Activated CD8-positive, alpha-beta memory T cell treated with anti-CD3 and anti-CD28 coated beads, Interleukin-2, amount 50 U/mL, for 1 hour (primary cell): ENCODE data around the gene ECI1.
"Not testable (repeated sequence)": the region's sequence is repeated elsewhere in the genome, so short reads cannot be mapped to it uniquely, and the experiment has no call there.

Experiments used
- DNase-seq: peaks from one replicate; pipeline ENCODE4 v3.0.0-alpha.2; 2020; ENCODE audit errors: extremely low read depth

Gene ECI1

DNA sequence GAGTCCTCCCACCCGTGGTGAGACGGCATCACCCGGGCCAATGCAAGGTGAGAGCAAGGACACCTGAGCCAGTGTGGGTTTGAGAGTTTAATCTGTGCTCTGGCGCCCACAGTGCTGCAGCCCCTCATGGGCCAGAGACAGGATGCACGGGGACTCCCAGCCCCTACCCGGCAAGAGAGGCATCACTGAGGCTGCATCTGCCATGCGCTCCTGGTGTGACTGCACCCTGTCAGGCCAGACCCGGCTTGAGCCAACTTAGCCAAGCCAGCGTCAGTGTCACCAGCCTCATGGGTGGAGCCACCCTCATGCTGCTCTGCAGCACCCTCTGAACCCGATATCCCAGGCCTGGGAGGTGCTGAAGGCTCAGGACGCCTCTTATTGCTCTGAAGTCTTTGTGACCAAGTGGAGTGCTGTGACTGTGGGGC is 39.5 kb downstream of the ECI1 start:
- no peak for DNase-seq

DNA sequence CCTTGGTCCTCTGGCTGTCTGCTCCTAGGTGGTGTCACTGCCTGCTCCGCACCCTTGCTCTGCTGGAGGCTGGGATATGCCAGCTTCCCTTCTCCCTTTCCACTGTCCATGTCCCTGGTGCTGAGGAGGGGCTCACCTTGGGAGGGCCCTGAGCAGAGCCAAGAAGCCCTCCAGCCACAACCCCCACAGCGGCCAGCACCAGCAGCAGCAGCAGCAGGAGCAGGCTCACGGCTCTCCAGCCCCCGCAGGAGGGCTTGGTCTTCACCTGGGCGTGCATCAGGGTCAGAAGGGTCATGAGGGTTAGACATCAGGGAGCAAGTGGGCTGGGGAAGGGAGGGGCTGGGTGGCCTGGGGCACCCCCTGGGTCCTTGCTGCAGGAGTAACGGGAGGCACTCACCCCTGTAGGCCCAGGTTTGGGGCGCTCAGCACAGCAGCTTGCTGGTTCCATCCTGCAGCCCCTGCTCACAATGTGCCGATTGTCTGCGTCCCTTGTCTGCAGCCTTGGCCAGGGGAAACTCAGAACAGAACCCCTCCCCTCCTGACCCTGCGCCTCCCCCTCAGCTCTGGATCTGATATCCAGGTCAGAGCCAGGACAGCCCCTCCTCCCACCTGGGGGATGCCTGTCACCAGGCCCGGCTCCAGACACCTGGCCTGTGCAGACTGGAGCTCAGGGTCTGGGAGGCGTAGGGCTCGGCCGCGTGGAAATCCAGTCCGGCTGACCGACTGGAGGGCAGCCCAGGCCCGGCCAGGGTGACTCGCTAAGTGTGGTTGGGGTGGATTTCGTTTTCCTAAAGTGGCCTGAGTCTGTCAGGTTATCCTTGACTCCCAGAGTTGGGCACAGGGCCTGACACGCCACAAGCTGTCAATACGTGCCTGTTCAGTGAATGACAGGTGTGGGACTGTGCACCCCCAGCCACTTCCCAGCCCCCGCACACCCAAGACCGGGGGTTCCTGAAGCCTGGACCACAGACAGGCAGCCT is 40.7 kb downstream of the ECI1 start, which contains the start of gene BRICD5:
Gene BRICD5, minus strand, starts transcription at position 478 of the 980 bp plus-strand sequence. Its CDS starts 30 bp downstream, at position 448.
- no peak for DNase-seq

- DNase-seq: no peak
These were observed 41.4 kb downstream of the ECI1 start for GRCh38 chr16:2210009-2210332.

DNA sequence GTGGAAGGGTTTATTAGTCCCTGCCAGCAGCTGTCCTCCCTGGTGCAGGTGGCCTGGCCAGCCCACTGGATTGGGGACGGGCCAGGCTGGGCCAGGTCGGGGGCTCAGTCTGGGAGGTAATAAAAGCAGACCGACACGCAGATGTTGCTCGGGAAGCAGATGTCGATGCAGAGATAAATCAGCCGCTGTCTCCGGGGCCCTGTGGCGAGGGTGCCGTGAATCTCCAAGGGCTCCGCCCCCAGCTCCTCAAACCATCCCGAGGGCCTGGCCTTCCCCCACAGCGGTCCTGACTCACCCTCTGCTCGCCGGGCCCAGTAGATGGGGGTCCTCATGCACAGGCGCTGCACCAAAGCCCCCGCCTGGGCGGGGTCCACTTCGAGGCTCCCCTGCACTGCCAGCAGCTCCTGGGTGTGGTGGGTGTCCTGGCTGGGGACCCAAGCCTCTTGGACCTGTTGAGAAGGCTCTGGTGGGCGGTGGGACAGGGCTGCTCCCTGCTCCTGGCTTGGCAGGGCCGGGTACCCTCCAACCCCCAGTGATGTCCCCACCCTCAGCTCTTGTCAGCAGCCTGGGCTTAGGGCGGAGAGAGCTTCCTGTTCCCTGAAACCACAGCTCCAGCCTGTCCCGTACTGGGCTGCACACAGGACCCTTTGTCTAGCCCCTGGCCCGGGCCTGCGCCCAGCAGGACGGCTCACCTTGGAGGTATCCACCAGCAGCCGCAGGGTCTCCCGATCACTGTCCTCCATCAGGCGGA is 42.0 kb downstream of the ECI1 start:
- no peak for DNase-seq

- DNase-seq: no peak
These were observed 42.6 kb downstream of the ECI1 start for GRCh38 chr16:2208772-2209171.

DNA sequence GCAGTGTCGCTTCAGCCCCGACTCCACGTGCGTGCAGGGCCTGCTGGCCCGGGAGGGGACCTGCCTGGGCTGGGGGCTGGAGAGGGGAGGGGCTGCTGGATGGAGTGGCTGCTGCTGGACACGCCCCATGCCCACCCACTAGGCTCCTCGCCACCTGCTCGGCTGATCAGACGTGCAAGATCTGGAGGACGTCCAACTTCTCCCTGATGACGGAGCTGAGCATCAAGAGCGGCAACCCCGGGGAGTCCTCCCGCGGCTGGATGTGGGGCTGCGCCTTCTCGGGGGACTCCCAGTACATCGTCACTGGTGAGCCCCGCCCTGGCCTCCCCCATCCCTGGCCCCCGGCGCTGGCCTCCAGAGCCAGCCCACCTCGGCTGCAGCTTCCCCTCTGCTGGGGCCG is 43.1 kb downstream of the ECI1 start:
- DNase-seq: no peak

- no peak for DNase-seq
These were observed 43.5 kb downstream of the ECI1 start for GRCh38 chr16:2207872-2208271.

DNA sequence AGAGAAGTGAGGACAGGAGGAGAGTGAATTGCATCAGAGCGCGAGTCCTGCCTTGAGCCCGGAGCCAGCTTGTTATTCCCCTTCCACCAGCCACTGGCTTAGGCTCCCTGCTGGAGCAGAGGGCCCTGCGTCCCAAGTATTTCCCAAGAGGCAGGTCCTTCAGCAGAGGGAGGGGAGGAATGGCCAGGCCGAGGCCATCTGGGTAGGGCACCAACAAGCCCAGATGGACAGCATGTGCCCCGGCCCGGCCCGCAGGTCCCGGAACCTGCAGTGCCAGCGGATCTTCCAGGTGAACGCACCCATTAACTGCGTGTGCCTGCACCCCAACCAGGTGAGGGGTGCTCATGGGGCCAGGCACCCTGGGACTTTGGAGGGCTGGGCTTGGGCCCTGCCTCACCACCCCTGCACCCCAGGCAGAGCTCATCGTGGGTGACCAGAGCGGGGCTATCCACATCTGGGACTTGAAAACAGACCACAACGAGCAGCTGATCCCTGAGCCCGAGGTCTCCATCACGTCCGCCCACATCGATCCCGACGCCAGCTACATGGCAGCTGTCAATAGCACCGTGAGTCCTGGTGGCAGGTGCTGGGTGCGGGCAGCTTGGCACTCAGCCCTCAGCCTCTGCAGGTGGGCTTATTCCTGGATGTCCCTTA is 44.5 kb downstream of the ECI1 start:
- no peak for DNase-seq

- DNase-seq: no peak
These were observed 45.0 kb downstream of the ECI1 start for GRCh38 chr16:2206420-2206779.

DNA sequence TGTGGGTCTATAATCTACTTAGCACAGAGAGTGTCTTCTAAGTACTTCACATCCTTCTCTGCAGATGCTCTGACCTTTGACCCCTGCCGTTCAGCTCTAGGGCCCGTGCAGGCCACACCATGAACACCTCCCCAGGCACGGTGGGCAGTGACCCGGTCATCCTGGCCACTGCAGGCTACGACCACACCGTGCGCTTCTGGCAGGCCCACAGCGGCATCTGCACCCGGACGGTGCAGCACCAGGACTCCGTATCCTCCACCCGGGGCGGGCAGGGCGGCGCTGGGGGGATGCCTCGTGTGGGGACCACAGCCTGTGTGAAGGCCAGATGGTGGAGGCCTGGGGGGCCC is 45.4 kb downstream of the ECI1 start:
- no peak for DNase-seq

- peak; percentile 73 for DNase-seq
These were observed 46.1 kb downstream of the ECI1 start, which contains the start of gene MLST8 for GRCh38 chr16:2205104-2205966. TSS of gene MLST8 (plus strand) at chr16:2205454. CDS start at chr16:2206086, 632 bp downstream.

DNA sequence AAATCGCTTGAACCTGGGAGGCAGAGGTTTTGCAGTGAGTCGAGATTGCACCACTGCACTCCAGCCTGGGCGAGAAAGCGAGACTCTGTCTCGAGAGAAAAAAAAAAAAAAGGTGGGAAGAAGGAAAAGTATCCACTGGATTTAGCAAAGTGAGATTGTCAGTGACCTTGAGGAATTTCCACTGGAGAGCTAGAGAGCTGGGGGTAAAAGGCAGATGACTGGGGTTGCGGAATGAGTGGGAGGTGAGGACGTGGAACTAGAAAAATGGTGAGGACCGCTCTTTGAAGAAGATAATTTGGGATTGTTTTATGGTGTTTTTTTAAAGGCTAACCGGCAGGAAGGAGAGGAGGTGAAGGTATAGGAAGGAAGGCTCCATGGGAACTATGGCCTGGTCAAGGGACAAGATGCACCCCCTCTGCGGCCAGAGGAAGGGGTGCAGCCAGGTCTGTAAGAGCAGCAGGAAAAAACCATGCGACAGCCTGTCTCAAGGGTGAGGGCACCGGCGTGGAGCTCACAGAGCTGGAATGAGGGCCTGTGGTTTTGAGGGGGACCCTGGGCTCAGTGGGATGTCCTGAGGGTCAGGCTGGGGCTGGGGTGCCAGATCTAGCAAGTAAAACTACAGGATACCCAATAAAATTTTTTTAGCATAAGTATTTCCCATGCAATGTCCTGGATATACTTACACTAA is 46.8 kb downstream of the ECI1 start:
- no peak for DNase-seq

GRCh38 chr16:2203119-2203688 is 48.2 kb downstream of the ECI1 start:
- DNase-seq: not testable (repeated sequence)

DNA sequence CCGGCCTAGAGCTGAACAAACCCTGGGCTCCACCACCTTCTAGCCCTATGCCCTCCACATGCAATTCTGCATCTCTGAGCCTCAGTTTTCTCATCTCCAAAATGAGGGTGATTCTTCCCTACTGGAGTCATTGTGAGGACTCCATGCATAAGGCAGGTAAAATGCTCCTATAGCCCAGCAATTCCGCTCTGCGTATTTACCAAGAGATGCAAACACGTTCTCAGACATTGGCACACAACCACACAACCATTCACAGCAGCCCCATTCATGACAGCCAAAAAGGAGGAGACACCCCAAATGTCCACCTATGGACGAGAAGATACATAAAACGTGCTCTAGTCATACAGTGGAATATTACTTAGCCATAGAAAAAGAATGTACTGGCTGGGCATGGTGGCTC is 51.1 kb downstream of the ECI1 start:
- DNase-seq: no peak

- DNase-seq: no peak
These were observed 51.7 kb downstream of the ECI1 start for GRCh38 chr16:2199621-2200139.

- no peak for DNase-seq
These were observed 52.3 kb downstream of the ECI1 start for GRCh38 chr16:2199095-2199494.

- DNase-seq: no peak
These were observed 53.1 kb downstream of the ECI1 start for GRCh38 chr16:2198283-2198682.

DNA sequence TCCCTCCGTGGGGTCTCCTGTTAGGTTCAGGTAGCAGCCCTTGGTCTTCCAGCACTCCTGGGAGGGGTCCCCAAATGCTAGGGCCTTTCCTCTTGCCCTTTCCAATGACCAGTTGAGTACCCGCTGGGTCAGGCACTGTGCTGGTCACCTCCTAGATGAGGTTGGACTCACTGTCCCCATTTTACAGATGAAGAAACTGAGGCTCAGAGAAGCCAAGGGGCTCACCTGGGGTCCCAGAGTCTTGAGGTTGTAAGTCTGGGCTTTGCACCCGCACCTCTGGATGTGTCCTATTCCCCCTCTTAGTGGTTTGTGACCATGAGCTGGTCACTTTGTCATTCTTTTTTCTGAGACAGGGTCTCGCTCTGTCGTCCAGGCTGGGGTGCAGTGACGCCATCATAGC is 53.6 kb downstream of the ECI1 start:
- DNase-seq: no peak

- DNase-seq: no peak
These were observed 54.3 kb downstream of the ECI1 start for GRCh38 chr16:2196981-2197511.
